HUES48 (cell line): Measurements from ENCODE around the gene DIP2A.
"Not testable (repeated sequence)": the region's sequence is repeated elsewhere in the genome, so short reads cannot be mapped to it uniquely, and the experiment has no call there.

ENCODE experiments used
- H3K27ac ChIP-seq: one replicate; pipeline ENCODE4 v1.7.0; 2013; ENCODE audit warnings: low read depth, low read length, inconsistent platforms
- H3K27me3 ChIP-seq: 2 replicates; pipeline ENCODE4 v1.6.1; 2013; ENCODE audit warnings: mild to moderate bottlenecking, low read length; ENCODE audit not compliant: control insufficient read depth, insufficient read depth
- H3K36me3 ChIP-seq: 2 replicates; pipeline ENCODE4 v1.6.1; 2013; ENCODE audit warnings: low read length; ENCODE audit not compliant: control insufficient read depth, insufficient read depth
- H3K4me1 ChIP-seq: 2 replicates; pipeline ENCODE4 v1.6.1; 2013; ENCODE audit warnings: mild to moderate bottlenecking, low read length; ENCODE audit not compliant: control insufficient read depth, insufficient read depth
- H3K4me3 ChIP-seq: 2 replicates; pipeline ENCODE4 v1.5.1; 2013; ENCODE audit warnings: mild to moderate bottlenecking, low read depth, low read length
- H3K9ac ChIP-seq: 2 replicates; pipeline ENCODE4 v1.6.1; 2013; ENCODE audit warnings: mild to moderate bottlenecking, low read depth, low read length, moderate library complexity
- H3K9me3 ChIP-seq: 2 replicates; pipeline ENCODE4 v1.6.1; 2013; ENCODE audit warnings: low read length; ENCODE audit not compliant: control insufficient read depth, insufficient read depth

Gene DIP2A

DNA sequence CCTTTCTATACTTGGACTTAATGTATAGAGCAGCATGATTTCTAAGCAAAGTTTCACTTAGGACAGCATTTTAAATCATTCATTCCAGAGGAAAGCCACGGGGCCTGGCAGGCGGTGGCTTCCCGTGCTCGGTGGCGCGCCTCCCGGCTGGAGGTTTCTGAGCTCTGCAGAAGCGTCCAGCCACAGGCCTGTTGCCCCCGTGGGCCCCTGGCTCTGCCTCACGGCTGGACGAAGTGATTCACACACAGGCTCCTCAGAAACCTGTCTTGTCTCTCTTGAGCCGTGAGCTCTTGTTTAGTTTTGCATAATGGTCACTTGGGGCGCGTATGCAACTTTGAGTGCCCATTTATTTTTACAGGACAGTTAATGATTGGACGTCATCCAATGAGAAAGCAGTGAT lies 22.1 kb upstream of the DIP2A start:
- no peaks in the 10 kb centered on the region for H3K27me3 ChIP-seq
- H3K9ac ChIP-seq: no peak overlapping the region
- no peaks in the 10 kb centered on the region for H3K9me3 ChIP-seq
- H3K4me3 ChIP-seq: no peak overlapping the region
- peaks cover 79% of the 10 kb centered on the region for H3K36me3 ChIP-seq
- H3K4me1 ChIP-seq: no peaks in the 10 kb centered on the region
- no peak overlapping the region for H3K27ac ChIP-seq

DNA sequence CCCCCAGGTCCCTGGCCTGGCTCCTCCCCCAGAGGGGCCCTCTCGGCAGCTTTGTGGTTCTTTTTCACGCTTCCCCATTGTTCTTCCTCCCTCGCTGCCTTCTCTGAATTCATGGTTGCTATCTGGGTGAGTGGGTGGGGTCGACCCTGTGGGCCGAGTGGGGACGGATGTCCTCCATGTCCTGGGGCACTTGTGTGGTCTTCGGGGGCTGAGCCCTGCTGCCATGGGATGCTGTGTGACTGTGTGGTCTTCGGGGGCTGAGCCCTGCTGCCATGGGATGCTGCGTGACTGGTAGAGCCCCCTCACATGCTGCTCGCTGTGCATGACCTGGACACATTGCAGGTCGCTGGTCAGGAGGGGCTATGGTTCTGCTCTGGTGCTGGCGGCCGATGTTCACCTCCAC lies 21.6 kb upstream of the DIP2A start:
- Histone ChIP-seq H3K36me3 (peaks cover 79% of the 10 kb centered on the region), H3K9ac (no peak overlapping the region), H3K27ac (no peak overlapping the region), H3K4me1 (no peaks in the 10 kb centered on the region), H3K4me3 (no peak overlapping the region), H3K9me3 (no peaks in the 10 kb centered on the region), H3K27me3 (no peaks in the 10 kb centered on the region)

DNA sequence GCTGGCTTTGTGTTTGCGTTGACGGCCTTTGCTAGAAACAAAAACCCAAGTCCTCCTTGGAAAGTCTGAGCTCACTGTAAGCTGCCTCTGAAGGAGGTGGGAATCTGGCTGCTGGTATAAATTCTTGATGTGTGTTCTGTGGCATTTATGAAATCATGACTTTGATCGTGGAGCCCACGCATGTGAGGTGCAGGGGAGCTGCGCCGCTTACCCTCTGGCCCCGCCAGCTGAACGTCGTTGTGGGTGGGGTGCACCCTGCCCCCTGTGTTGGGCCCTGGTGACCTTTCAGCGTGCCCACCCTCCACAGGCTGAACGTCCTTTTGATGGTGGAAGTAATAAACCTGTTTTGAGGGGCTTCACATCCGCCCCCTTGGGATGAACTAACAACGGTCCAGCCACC lies 21.2 kb upstream of the DIP2A start:
- H3K27me3 ChIP-seq: no peaks in the 10 kb centered on the region
- H3K4me1 ChIP-seq: no peaks in the 10 kb centered on the region
- no peaks in the 10 kb centered on the region for H3K9me3 ChIP-seq
- H3K9ac ChIP-seq: no peak overlapping the region
- no peak overlapping the region for H3K27ac ChIP-seq
- H3K4me3 ChIP-seq: no peak overlapping the region
- peaks cover 79% of the 10 kb centered on the region for H3K36me3 ChIP-seq

GRCh38 chr21:46438241-46438640 lies 20.4 kb upstream of the DIP2A start:
- H3K36me3 ChIP-seq: peaks cover 80% of the 10 kb centered on the region
- H3K9ac ChIP-seq: no peak overlapping the region
- no peaks in the 10 kb centered on the region for H3K9me3 ChIP-seq
- no peaks in the 10 kb centered on the region for H3K4me1 ChIP-seq
- no peak overlapping the region for H3K4me3 ChIP-seq
- no peak overlapping the region for H3K27ac ChIP-seq
- H3K27me3 ChIP-seq: no peaks in the 10 kb centered on the region

GRCh38 chr21:46439906-46440305 lies 18.8 kb upstream of the DIP2A start:
- Histone ChIP-seq H3K9ac (no peak overlapping the region), H3K36me3 (peaks cover 89% of the 10 kb centered on the region), H3K4me1 (no peaks in the 10 kb centered on the region)

GRCh38 chr21:46441331-46441730 lies 17.4 kb upstream of the DIP2A start:
- Histone ChIP-seq H3K36me3 (peaks cover 91% of the 10 kb centered on the region), H3K9ac (no peak overlapping the region), H3K27ac (no peak overlapping the region), H3K4me3 (no peak overlapping the region), H3K9me3 (no peaks in the 10 kb centered on the region), H3K27me3 (no peaks in the 10 kb centered on the region), H3K4me1 (no peaks in the 10 kb centered on the region)

More at GRCh38 chr21:46439906-46440305, 18.8 kb upstream of the DIP2A start:
- H3K27me3 ChIP-seq: no peaks in the 10 kb centered on the region
- H3K4me3 ChIP-seq: no peak overlapping the region
- H3K27ac ChIP-seq: no peak overlapping the region
- no peaks in the 10 kb centered on the region for H3K9me3 ChIP-seq

GRCh38 chr21:46441961-46442498 lies 16.7 kb upstream of the DIP2A start:
- Histone ChIP-seq H3K9me3 (no peaks in the 10 kb centered on the region), H3K4me3 (no peak overlapping the region), H3K9ac (no peak overlapping the region), H3K27me3 (no peaks in the 10 kb centered on the region), H3K36me3 (peaks cover 84% of the 10 kb centered on the region), H3K27ac (no peak overlapping the region), H3K4me1 (no peaks in the 10 kb centered on the region)

- no peak overlapping the region for H3K9ac ChIP-seq
- no peaks in the 10 kb centered on the region for H3K27me3 ChIP-seq
- no peak overlapping the region for H3K4me3 ChIP-seq
- H3K36me3 ChIP-seq: peaks cover 75% of the 10 kb centered on the region
- no peaks in the 10 kb centered on the region for H3K4me1 ChIP-seq
- H3K9me3 ChIP-seq: no peaks in the 10 kb centered on the region
- H3K27ac ChIP-seq: no peak overlapping the region
These were observed 15.8 kb upstream of the DIP2A start for GRCh38 chr21:46442938-46443337.

DNA sequence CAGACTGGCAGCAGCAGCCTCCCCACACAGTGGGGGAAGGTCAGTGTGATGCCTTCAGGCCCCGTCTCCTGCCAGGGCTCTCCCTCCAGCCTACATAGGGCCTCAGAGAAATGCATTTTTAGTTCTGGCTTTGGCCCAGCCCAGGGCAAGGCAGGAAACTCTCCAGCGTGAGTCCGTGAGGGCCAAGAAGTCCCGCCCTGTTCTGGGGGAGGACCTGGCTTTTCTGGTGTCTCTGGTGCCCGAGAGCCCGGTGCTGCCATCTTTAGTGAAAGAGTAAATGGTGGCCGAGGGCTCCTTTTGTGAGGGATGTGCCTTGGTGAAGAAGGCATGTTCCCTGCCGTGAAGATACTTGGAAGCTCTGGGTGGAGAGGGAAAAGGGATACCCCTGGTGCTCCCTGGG lies 14.8 kb upstream of the DIP2A start:
- H3K27ac ChIP-seq: no peak overlapping the region
- H3K4me1 ChIP-seq: no peaks in the 10 kb centered on the region
- no peak overlapping the region for H3K4me3 ChIP-seq
- no peaks in the 10 kb centered on the region for H3K27me3 ChIP-seq
- H3K9ac ChIP-seq: no peak overlapping the region
- H3K36me3 ChIP-seq: peaks cover 68% of the 10 kb centered on the region
- no peaks in the 10 kb centered on the region for H3K9me3 ChIP-seq

DNA sequence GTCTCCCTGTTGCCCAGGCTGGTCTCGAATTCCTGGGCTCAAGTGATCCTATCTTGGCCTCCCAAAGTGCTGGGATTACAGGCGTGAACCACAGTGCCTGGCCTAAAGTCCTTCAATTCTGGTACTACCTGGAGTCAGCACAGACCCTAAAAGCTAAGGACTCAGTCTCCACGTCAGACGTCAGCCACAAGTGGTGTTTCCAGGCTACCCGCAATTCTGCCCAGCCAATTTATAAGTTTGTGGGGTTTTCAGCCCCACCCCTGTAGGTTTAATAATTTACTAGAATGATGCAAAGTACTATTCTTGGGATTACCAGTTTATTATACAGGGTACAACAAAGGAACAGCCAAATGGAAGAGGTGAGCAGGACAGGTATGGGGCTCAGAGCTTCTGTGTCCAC lies 10.6 kb upstream of the DIP2A start:
- H3K9me3 ChIP-seq: peaks cover 3% of the 10 kb centered on the region; the same call in 1 of the 2 replicates
- H3K36me3 ChIP-seq: peaks cover 26% of the 10 kb centered on the region
- H3K27me3 ChIP-seq: no peaks in the 10 kb centered on the region

GRCh38 chr21:46448855-46449254 lies 9.8 kb upstream of the DIP2A start:
- H3K9me3 ChIP-seq: not testable (repeated sequence)
- peaks cover 18% of the 10 kb centered on the region for H3K36me3 ChIP-seq

More for the DNA sequence above, 10.6 kb upstream of the DIP2A start:
- Histone ChIP-seq H3K27ac (no peak overlapping the region), H3K9ac (no peak overlapping the region), H3K4me1 (no peaks in the 10 kb centered on the region), H3K4me3 (no peak overlapping the region)

DNA sequence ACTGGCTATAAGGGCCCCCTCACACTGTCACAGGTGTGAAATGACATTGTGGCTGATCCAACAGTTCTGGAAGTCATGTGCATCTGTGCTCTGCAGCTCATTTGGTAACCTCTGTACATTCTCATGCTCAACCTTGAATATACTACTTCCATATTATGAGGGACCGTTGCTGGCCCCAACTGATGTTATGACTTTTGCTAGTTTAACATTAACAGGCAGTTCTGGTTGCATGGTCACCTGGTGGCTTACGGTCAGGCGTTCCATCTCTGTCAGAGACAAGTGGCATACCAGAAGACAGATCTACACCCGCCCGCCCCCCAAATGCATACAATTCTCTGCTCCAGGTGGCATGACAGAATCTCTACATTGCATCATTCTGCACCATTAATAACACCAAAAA lies 6.0 kb upstream of the DIP2A start:
- Histone ChIP-seq H3K4me1 (peaks cover 6% of the 10 kb centered on the region), H3K36me3 (peaks cover 17% of the 10 kb centered on the region), H3K4me3 (no peak overlapping the region), H3K27me3 (no peaks in the 10 kb centered on the region), H3K9ac (no peak overlapping the region), H3K27ac (no peak overlapping the region), H3K9me3 (peaks cover 3% of the 10 kb centered on the region; the same call in 1 of the 2 replicates)

More at GRCh38 chr21:46448855-46449254, 9.8 kb upstream of the DIP2A start:
- not testable (repeated sequence) for H3K9ac ChIP-seq, H3K4me1 ChIP-seq, H3K27ac ChIP-seq, H3K27me3 ChIP-seq, H3K4me3 ChIP-seq
